GM23338 (cell line): ENCODE measurements around the gene SLC5A5. TPM values are rescaled to one million over a fixed set of nuclear protein-coding genes. Genes with fewer than 3 reads are reported as not detected.

Experiments
- ATAC-seq: fragments of 200-7000 bp; cut with Tn5 transposase; 3 replicates; pipeline ENCODE4 v1.9.1; 2020
- DNase-seq: peaks from one replicate; pipeline ENCODE4 v3.0.0-alpha.2; 2015; ENCODE audit warnings: low spot score
- H2AFZ ChIP-seq: fragments of 200-600 bp; sonication (generic); 2 replicates; pipeline ENCODE4 v1.8.0; 2016; ENCODE audit warnings: antibody characterized with exemption, mild to moderate bottlenecking, moderate library complexity
- H3F3A ChIP-seq: fragments of 200-600 bp; sonication (generic); replicated peaks from 2 replicates; pipeline ENCODE4 v1.8.0; 2017; ENCODE audit warnings: antibody characterized with exemption, mixed run types, low read depth
- H3K27ac ChIP-seq: fragments of 200-600 bp; sonication (generic); 2 replicates; pipeline ENCODE4 v1.6.1; 2016; ENCODE audit warnings: low read depth
- H3K27me3 ChIP-seq: fragments of 200-600 bp; sonication (generic); 2 replicates; pipeline ENCODE4 v1.8.0; 2016; ENCODE audit warnings: mild to moderate bottlenecking, mixed run types, moderate library complexity; ENCODE audit not compliant: insufficient read depth
- H3K36me3 ChIP-seq: fragments of 200-600 bp; sonication (generic); 2 replicates; pipeline ENCODE4 v1.8.0; 2016; ENCODE audit warnings: mild to moderate bottlenecking; ENCODE audit not compliant: insufficient read depth
- H3K4me1 ChIP-seq: fragments of 200-600 bp; sonication (generic); 2 replicates; pipeline ENCODE4 v1.8.0; 2016; ENCODE audit warnings: mild to moderate bottlenecking, moderate library complexity; ENCODE audit not compliant: insufficient read depth
- H3K4me2 ChIP-seq: fragments of 200-600 bp; sonication (generic); 2 replicates; pipeline ENCODE4 v1.7.1; 2017; ENCODE audit warnings: mixed run types
- H3K4me3 ChIP-seq: fragments of 200-600 bp; sonication (generic); 2 replicates; pipeline ENCODE4 v1.6.1; 2016; ENCODE audit warnings: mixed run types
- H3K79me2 ChIP-seq: fragments of 200-600 bp; sonication (generic); replicated peaks from 2 replicates; pipeline ENCODE4 v1.8.0; 2017; ENCODE audit warnings: mild to moderate bottlenecking; ENCODE audit not compliant: insufficient read depth
- H3K9me2 ChIP-seq: fragments of 200-600 bp; sonication (generic); 2 replicates; pipeline ENCODE4 v1.8.0; 2017; ENCODE audit not compliant: insufficient read depth
- H4K20me1 ChIP-seq: fragments of 200-600 bp; sonication (generic); replicated peaks from 2 replicates; pipeline ENCODE4 v1.8.0; 2017; ENCODE audit warnings: mild to moderate bottlenecking; ENCODE audit not compliant: insufficient read depth
- H3K27ac Mint-ChIP-seq: 2 replicates; pipeline ENCODE4 v1.8.0; 2020; ENCODE audit warnings: inconsistent platforms, mild to moderate bottlenecking, moderate library complexity, mixed read lengths
- H3K27me3 Mint-ChIP-seq: 3 replicates; pipeline ENCODE4 v1.8.0; 2022; ENCODE audit warnings: low read depth, mild to moderate bottlenecking, moderate library complexity, mixed read lengths, inconsistent platforms; ENCODE audit not compliant: insufficient read depth, poor library complexity
- H3K36me3 Mint-ChIP-seq: 3 replicates; pipeline ENCODE4 v1.8.0; 2021; ENCODE audit warnings: low read depth, mild to moderate bottlenecking, inconsistent platforms, moderate library complexity, mixed read lengths
- H3K4me1 Mint-ChIP-seq: 3 replicates; pipeline ENCODE4 v1.8.0; 2020; ENCODE audit warnings: mild to moderate bottlenecking, inconsistent platforms, mixed read lengths
- H3K4me3 Mint-ChIP-seq: 3 replicates; pipeline ENCODE4 v1.8.0; 2021; ENCODE audit warnings: moderate library complexity, mild to moderate bottlenecking, inconsistent platforms, mixed read lengths
- H3K9me3 Mint-ChIP-seq: 3 replicates; pipeline ENCODE4 v1.8.0; 2020; ENCODE audit warnings: moderate library complexity, mild to moderate bottlenecking, inconsistent platforms, mixed read lengths
- EZH2phosphoT487 ChIP-seq: fragments of 200-600 bp; sonication (generic); IDR thresholded peaks from one replicate; pipeline ENCODE4 v1.8.1; 2018; ENCODE audit warnings: antibody characterized with exemption; ENCODE audit not compliant: unreplicated experiment
- NANOG ChIP-seq: IDR thresholded peaks from 2 replicates; pipeline ENCODE4 v1.6.1; 2016; ENCODE audit warnings: antibody characterized with exemption, borderline replicate concordance
- POLR2AphosphoS5 ChIP-seq: IDR thresholded peaks from 2 replicates; pipeline ENCODE4 v1.6.1; 2016; ENCODE audit warnings: antibody characterized with exemption, low read depth
- STAT1 ChIP-seq: IDR thresholded peaks from one replicate; pipeline ENCODE4 v1.6.1; 2016; ENCODE audit warnings: antibody characterized with exemption; ENCODE audit not compliant: unreplicated experiment
- ZNF114 ChIP-seq: fragments of 250-450 bp; sonication (Bioruptor Pico); IDR thresholded peaks from 2 replicates; pipeline ENCODE4 v1.5.0; 2020; ENCODE audit warnings: mild to moderate bottlenecking, moderate library complexity
- ZNF462 ChIP-seq: fragments of 250-450 bp; sonication (Bioruptor Pico); IDR thresholded peaks from 2 replicates; pipeline ENCODE4 v1.5.0; 2020; ENCODE audit warnings: mild to moderate bottlenecking, moderate library complexity
- polyA plus RNA-seq: library from polyadenylated mRNA; unstranded; fragments of >200 nt; fragmentation: Nextera tagmentation; extraction: Ambion mirVana; gene quantifications from 2 replicates; pipeline ENCODE4 v1.2.1, GENCODE V29; 2016
- total RNA-seq: library from RNA; depleted of rRNA; stranded (reverse); fragments of >200 nt; shearing (Covaris generic); gene quantifications from 2 replicates; pipeline ENCODE4 v1.2.3, GENCODE V29; 2014

The SLC5A5 gene
- total and polyA plus RNA-seq, 2 experiments from 2014 or later, result 1.0 to 2.1 TPM

- no peaks in the 10 kb centered on the region for H3K27me3 ChIP-seq
Observed at GRCh38 chr19:17929056-17929455, 57.3 kb downstream of the SLC5A5 start.

More at GRCh38 chr19:17929056-17929455, 57.3 kb downstream of the SLC5A5 start:
- Histone ChIP-seq H3K4me2 (no peak overlapping the region), H3K79me2 (peaks cover 10% of the 10 kb centered on the region), H3K27ac (no peak overlapping the region), H4K20me1 (no peaks in the 10 kb centered on the region), H3K4me1 (peaks cover 6% of the 10 kb centered on the region; the same call in 1 of the 2 replicates), H2AFZ (no peak overlapping the region), H3K9me2 (no peaks in the 10 kb centered on the region), H3F3A (peaks cover 10% of the 10 kb centered on the region; the same call in 1 of the 2 replicates), H3K4me3 (no peak overlapping the region), H3K36me3 (no peaks in the 10 kb centered on the region)
- Mint-ChIP-seq H3K27ac (no peak overlapping the region), H3K4me3 (no peak overlapping the region), H3K4me1 (peaks cover 11% of the 10 kb centered on the region), H3K27me3 (peaks cover 20% of the 10 kb centered on the region), H3K9me3 (peaks cover 3% of the 10 kb centered on the region; the same call in 1 of the 3 replicates), H3K36me3 (no peaks in the 10 kb centered on the region)
- no peak for ATAC-seq
- no peak for TF ChIP-seq ZNF114 (CRISPR knock-in tag)
- no peak for TF ChIP-seq EZH2phosphoT487
- no peak for TF ChIP-seq STAT1
- TF ChIP-seq NANOG, result no peak
- TF ChIP-seq ZNF462, result no peak
- TF ChIP-seq POLR2AphosphoS5, result no peak
- DNase-seq, result no peak
